ENCODE data around the gene PARP8.
"Not testable (repeated sequence)": the region's sequence is repeated elsewhere in the genome, so short reads cannot be mapped to it uniquely, and the experiment has no call there.

The PARP8 gene

DNA sequence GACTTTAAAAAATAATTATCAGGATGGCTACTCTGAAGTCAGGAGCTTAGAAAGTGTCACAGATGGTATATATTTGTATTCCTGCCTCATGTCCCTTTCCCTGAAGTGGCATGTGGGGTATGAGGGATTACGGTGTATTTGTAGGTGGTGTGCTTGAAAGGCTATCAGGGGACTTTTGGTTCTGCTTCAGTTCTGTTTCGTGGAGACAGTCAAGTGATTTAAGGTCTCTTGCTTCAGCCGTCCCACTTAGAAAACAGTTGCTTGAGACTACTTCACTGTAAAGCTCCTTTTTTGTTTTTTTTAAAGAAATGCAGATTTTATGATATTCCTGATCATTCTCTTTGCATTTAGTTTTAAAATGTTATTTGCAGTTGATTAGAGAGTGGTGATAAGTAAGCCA is 18.3 kb downstream of the PARP8 start:
- no peak for DNase-seq

DNA sequence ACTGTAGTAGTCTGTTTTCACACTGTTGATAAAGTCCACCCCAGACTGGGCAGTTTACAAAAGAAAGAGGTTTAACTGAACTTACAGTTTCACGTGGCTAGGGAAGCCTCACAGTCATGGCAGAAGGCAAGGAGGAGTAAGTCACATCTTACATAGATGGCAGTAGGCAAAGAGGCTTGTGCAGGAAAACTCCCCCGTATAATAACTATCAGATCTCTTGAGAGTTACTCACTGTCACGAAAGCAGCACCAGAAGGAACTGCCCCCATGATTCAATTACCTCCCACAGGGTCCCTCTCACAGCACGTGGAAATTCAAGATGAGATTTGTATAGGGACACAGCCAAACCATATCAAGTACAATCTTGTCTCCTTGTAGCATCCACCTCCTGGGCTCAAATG is 21.1 kb downstream of the PARP8 start:
- no peak for DNase-seq

DNA sequence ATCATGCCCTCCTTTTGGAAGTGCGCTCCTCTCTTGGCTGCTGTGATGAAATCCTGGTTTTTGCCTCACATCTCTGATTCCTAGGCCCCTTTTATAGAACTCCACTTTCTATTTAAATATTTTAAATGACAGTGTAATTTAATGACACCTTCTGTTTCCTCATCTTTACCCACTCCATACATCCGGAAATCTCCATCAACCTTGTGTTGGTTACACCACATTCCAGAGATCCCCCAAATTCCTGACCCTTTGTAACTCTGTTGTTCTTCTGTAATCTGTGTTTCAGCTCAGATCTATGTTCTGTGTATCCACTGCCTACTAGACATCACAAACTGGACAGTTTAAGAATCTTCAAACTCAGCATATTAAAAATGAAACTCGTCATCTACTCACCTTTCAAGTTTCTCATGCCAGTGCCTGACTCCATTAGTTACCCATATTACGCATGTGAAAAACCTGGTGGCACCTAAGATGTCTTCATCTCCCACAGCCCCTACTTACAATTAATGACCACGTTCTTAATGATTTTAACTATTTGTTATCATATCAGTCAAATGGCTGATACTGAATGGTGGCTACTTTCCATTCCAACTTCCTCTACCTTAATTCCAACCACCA is 25.1 kb downstream of the PARP8 start:
- DNase-seq = no peak

DNA sequence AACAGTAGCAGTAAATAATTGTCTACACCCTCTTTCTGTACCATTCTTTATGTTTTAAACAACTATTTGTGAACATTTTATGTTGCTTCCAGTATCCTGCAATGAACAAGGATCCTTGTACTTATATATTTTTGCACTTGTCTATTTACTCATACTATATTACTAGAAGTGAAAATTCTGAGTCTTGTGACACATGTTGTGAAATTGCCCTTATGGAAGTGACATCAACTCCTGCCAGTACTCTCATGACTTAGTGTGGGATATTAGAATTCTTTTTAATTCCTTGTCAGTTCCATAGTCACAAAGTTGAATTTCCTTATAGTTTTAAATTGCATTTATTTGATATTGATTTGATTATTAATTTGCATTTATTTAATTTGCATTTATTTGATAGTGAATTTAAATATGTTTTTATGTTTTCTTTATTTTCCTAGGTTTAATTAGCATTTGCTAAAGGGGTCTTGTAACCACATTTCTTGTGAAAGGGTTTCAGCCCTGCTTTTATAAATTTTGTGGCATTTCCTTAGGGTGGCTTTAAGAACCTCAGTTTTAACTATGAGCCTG is 27.7 kb downstream of the PARP8 start:
- no peak for DNase-seq

DNA sequence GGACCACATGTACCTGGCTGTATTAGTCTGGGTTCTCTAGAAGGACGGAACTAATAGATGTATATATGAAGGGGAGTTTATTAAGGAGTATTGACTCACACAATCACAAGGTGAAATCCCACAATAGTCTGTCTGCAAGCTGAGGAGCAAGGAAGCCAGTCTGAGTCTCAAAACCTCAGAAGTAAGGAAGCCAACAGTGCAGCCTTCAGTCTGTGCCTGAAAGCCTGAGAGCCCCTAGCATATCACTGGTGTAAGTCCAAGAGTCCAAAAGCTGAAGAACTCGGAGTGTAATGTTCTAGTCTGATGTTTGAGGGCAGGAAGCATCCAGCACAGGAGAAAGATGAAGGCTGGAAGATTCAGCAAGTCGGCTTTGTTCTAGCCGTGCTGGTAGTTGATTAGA is 28.2 kb downstream of the PARP8 start:
- not testable (repeated sequence) for DNase-seq

DNA sequence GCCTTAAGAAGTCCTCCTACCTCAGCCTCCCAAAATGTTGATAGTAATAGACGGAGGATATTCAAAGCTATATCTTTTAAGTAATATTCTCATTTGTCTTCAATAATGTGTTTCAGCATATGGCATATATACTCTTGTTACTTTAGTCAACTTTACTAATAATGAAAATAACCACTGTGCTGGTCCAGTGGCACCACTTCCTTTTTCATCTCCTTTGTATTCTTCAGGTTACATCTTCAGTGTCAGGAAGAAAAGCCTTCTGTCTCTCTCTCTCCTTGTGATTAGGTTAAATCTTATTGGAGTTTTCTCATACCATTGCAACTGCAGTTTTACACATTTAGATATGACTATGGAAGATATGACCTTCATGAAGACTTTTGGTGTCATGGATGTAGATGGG is 31.3 kb downstream of the PARP8 start:
- no peak for DNase-seq

DNA sequence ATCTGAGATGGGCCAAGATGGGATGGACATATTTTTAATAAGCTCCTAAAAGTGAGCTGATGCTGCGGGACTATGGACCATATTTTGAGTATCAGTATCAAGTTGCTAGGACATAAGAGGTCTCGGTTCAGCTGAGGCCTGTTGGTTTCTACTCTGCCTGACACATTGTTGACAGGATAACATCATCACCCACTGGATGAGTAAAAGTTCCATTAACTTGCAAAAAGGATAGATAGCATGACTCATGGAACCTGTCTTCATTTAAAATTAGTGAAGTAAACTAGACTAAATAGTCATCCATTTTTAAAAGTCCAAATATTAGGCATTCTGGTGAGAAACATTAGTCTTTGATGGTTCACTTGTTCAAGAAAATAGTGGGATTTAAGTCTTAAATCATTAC is 33.3 kb downstream of the PARP8 start:
- DNase-seq = no peak

DNA sequence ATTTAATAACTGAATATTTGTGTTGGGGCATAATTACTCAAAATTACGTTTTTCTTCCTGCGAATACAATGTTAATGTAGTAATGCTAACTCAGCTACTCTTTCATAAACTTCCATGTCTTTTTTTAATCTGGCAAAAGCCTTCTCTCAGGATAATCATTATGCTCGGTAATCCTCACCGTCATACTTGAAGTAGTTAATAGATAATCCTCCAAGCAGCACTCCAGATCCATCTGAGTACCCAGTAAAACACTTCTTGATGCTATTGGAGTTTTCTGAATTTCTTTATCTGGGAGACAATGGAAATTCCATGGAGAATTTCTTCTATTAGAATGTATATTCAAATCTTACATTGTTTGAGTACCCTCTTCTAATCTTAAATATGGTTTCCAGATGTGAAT is 34.3 kb downstream of the PARP8 start:
- DNase-seq = no peak

DNA sequence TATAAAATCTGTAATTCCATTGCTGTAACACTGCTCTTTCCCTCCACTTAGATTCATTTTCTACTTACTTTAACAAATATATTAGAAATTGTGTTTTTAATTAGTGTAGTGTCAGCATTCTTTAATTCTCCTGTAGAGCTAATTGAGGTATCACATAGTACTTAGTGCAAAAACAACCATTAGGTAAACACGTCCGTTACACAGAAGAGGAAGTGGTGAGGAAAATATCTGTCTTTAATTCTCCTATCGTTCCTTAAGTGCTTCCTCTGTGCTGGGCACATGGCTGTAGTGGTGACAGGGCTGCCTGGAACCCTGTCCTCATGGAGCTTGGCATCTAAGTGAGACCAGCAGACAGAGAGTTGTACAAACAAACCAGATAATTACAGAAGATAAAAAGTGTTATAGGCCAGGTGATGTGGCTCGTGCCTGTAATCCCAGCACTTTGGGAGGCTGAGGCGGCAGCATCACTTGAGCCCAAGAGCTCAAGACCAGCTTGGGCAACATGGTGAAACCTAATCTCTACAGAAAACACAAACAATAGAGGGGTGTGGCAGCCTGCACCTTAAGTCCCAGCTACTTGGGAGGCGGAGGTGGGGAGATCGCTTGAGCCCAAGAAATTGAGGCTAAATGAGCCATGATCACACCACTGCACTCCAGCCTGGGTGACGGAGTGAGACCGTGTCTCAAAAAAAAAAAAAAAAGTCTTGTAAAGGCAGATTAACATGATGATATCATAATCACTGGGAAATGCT is 36.4 kb downstream of the PARP8 start:
- DNase-seq = no peak

DNA sequence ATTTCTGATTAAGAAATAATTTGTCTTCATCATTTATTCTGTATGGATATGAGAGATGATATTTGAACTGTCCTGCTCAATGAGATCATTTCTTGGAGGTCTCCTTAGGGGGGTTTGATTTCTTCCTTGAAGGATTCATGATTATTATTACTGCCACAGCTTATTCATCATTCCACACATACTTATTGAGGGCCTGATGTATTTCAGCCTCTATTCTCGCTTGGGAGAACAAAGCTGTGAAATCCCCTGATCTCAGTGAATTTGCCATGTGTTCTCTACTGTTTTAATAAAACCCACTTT is 36.9 kb downstream of the PARP8 start:
- no peak for DNase-seq

DNA sequence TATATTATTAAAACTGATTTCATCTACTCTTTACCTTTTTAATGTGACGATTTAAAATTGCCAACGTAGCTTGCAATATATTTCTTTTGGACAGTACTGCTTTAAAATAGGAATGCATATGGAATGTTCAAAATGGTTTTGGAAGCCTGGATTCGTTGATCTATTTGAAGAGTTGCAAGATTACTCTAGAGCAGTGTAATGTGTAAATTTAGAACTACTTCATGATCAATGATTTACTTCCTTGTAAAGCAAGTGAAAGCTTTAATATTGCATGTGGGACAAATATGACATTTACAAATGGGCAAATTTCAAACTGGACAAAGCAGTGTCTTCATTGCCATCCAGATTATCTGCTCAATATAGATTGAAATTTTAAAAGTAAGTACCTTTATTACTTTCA is 38.3 kb downstream of the PARP8 start:
- no peak for DNase-seq

DNA sequence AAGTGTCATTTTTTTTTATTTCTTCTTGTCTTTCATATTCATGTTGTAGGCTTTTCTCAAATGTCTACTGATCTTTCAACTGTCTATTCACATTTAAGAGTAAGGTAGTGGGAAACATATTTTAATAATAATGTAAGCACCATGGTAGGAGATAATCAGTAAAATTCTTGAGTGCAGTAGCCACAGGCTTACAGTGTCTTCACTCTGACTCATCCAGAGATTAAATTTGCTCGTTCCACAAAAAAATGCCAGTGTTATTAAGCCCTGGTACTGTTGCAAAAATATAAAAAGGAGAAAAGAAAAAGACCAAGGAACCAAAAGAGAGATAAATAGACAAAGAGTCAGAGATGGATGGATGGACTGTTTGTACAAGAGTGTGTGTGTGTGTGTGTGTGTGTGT is 43.0 kb downstream of the PARP8 start:
- DNase-seq = no peak

DNA sequence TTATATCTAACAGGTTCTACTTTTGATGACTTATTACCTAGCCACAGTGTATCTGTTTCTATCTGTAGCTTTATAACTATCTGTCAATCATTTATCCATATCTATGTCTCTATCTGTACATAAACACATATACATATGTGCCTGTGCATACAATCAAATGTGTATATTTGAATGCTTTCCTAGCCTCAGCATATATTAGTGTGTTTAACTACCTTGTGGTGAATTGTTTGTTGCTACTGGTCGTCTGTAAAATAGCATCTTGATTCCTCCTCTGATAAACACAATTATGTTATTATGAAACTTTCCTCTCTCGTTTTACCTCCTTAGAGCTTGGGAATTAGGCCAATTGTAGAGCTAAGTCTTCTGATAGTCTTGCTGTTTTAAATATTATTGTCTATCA is 44.4 kb downstream of the PARP8 start:
- no peak for DNase-seq

DNA sequence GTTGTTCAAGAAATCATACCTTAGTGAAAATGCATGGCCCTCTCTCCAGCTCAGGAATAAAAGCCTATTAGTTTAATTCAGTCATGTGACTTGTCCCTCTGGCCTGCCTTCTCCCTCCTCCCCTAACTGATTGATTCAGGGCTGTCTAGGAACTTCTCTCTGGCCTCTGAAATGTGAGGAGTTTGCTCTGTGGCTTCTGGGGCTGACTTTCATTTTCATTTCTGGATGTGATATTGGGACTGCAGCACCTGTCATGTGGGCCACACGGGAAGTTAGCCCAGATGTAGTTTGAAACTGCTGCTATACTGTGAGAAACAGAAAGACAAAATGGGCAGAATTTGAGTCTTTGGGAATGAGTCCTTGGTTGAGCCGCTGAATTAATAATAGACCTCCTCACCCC is 44.8 kb downstream of the PARP8 start:
- DNase-seq = no peak

DNA sequence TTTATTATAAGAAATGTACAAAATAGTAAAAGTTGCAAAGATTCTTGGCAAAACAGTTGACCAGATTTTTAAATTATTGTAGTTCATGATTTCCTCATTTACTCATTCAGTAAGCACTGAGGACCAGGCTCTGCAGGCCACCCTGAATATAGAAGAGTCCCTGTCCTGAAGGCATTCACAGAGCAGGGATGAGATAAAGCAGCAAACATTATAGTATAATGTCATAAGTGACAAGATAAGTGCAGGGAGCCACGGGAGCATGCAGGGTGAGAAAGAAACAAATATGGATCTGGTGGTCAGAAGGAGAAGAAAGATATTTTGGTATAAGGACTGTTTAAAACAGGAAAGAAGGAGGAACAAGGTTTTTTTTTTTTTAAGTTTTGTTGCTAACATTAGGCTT is 46.0 kb downstream of the PARP8 start:
- DNase-seq = no peak

DNA sequence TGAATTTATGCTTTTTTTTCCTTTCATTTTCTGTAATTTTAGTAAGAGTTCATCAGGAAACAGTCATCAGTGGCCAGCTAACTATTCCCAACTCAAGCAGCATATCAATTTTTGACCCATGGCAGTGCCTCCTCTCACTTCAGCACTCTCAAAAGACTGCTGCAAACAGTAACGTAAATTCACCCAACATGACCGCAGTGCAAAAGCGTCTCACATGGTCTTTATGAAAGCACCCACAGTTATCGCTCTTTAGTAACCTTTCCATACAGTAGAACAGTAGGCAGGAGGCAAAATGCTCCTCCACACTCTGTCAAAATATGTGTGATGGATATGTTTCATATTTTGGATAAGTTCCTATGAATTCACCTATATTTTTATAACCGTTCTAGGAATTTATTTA is 48.6 kb downstream of the PARP8 start:
- DNase-seq = no peak

DNA sequence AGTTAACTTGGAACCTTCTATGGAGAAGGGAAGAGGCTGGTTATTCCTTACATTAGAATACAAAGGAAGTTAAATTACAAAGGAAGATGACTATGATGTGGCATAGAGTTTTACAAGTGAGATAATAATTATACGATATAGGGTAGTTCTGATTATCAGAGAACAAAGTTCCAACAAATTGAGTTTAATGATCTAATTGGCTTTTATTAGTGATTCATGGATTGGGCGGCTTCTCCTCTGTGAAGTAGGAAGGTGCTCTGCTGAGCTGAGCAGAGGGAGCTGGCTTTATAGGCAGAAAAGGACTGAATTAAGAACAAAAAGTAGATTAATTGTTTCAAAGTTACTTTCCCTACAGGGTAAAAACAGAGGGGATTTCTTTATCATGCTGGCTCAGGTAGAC is 49.7 kb downstream of the PARP8 start:
- DNase-seq = no peak

DNA sequence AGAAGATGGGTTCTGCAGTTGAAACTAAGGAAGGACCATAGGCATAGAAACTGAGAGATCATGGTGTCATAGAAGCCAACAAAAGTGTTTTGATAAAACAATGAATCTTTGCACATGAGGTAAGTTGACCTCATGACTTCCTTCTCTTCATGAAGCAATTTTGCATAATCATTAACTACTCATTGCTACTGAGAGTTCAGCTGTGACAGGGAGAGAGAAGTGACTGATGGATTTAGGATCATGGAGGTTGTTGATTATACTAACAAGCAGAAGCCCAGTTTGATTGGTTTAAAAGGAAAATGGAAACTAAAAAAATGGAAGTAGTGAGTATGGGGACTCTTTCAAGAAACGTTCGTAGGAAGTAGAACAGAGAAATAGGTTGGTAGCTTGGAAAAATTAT is 51.2 kb downstream of the PARP8 start:
- no peak for DNase-seq

DNA sequence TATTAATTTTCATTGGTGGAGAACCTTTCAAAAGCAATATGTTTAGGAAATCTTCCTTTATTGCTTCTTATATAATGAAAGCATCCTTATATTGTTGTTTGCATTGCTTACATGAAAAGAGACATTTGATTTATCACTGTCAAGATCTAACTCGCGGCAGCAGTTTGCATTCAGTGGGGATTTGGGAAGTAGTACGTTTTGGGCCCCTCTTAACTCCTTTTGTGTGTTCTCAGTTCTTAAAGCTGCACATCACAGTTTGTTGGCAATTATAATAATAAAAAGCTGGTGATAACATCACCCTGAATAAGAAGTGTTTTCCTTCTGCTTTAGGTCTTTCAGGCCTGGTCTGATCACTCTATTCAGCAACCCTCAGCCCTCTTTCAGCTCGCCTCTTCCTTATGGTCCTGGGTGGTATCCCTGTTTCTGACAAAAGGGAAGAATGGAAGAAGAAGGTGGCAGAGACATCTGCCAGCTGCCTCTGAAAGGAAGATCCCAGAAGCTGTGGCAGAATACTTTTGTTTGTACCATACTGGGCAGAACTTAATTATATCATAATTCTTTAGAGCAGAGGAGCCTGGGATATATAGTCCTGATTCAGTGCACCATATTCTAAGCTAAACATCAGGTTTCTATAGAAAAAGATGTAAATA is 53.7 kb downstream of the PARP8 start:
- no peak for DNase-seq

DNA sequence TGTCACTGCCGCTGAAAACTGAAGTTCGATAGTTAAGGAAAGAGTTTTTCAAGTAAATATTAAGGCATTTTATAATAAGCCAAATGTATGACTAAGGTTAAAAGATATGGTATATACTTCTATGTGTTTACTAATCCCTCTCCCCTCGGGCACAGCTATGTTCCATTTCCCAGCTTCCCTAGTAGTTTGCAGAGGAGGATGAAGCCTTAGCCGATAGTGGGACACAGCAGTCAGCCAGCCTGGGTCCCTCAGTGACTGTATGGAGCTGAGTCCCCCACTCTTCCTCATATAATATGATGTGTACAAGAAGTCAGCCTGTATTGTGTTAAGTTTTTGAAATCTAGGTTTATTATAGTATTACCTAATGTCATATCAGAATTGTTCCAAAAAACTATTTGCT is 55.8 kb downstream of the PARP8 start:
- no peak for DNase-seq

DNA sequence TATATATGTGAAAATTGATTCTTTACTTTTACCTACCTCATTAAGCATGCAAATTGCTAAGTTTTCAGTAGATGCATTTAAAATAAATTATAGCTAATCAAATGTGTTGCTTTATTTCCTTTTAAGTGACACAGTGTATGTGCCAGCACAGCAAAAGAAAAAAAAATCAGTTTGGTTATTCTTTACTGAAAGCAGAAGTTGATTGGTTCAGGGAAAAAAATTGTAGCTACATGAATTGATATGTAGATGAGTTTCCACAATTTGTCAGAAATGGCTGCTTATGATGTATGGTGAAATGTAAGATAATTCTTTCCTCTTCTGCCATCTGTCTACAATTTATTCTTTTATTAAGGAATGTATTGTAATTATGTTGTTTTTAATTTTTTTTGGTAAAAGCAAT is 57.8 kb downstream of the PARP8 start:
- DNase-seq = no peak

DNA sequence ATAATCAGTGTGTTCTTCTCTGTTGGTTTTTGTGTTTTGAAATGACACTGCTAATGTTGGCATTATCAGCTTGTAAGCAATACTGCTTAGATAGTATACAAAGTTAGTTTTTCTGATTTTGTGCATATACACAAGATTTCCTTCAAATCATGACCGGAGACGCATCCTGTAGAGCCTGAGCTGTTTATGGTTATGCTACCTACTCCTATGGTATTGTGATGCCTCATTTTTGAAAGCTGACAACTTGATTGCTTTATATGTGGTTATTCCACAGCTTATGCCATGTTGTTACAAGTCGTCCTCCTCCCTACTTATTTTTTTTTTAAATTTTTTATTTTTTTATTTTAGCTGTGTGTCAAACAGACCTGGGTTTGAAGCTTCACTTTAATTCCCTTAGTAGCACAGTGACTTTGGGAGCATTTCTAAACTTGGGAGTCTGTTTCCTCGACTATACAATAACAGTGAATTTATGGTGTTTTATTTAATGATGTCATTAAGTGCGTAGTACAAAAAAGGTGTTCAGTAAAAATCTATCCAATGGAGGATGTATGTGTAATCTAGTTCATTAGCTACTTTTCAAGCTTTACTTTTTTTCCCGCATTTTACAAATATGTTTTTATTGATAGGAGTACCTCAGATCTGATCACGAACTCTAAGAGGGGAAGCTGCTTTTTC is 59.5 kb downstream of the PARP8 start:
- no peak for DNase-seq

DNA sequence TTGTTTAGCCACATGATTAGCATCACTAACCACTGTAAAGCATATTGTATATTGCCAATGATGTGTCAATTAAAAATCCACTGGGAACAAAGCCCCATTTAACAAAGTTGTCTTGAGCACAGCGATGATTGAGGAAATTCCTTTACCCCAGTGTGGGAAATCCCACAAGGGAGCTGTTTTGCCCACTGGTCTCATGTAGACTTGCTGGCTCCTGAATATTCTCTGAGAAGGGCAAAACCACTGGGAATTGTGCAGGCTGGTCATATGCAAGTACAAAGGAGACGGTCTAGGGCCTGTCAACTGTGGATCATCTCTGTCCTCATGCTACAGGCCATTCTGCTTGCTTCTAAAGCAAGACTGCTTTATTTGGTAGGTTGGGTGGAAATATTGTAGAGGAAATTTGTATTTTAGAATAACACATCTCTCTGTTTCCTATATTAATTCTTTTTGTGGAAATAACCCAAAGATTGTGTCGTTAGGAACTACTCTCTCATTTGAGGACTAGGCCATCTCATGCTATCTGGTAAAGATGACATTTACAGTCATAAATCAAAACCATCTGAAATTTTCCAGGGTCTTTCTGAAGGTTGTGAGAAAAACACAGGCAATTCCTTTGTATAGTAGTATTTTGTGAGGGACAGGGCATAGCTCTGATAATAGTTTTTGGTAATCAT is 60.2 kb downstream of the PARP8 start:
- no peak for DNase-seq

Data from NCI-H2081 (cell line).